Retinal pigment epithelial cell (primary cell): ENCODE data around the gene FAM174B.

Source experiments
- DNase-seq: peaks from one replicate; pipeline ENCODE4 v3.0.0-alpha.2; 2010; ENCODE audit warnings: low read depth
- H3K4me3 ChIP-seq: 2 replicates; pipeline ENCODE4 v1.5.1; 2011; ENCODE audit warnings: mild to moderate bottlenecking, low read length, control low read depth, moderate library complexity
- CTCF ChIP-seq: conservative IDR thresholded peaks from 2 replicates; pipeline ENCODE4 v1.5.1; 2011; ENCODE audit warnings: low read depth, low read length, control low read depth, inconsistent platforms

The FAM174B gene

DNA sequence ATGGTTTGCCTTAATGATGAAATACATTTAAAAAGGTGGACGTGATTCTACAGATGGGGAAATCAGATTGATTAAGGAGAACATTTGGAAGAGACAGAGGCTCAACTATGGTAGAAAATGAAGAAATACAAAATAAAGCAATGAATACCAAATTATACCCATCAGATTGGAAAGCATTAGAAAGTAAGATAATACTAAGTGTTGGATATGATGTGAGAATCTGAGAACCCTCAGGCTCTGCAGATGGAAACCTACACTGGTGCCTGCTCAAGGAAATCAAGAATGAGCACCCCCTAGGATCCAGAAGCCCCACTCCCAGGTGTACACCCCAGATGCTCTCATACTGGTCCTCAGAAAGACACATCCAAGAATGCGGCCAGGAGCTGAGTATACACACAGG, 4.6 kb downstream of the FAM174B start:
- no peak for TF ChIP-seq CTCF
- no peak overlapping the region for H3K4me3 ChIP-seq
- no peak for DNase-seq

- DNase-seq = no peak
- peak overlapping the region; percentile 13 for H3K4me3 ChIP-seq
- TF ChIP-seq CTCF = no peak
Measured at GRCh38 chr15:92650256-92650655, 5.3 kb downstream of the FAM174B start.

- no peak for TF ChIP-seq CTCF
- DNase-seq = no peak
- no peak overlapping the region for H3K4me3 ChIP-seq
Measured at GRCh38 chr15:92648190-92648875, 7.2 kb downstream of the FAM174B start.

GRCh38 chr15:92647467-92648163, 8.0 kb downstream of the FAM174B start:
- no peak overlapping the region for H3K4me3 ChIP-seq
- no peak for DNase-seq
- no peak for TF ChIP-seq CTCF

- DNase-seq = no peak
- TF ChIP-seq CTCF = no peak
- H3K4me3 ChIP-seq = no peak overlapping the region
Measured at GRCh38 chr15:92646216-92646615, 9.4 kb downstream of the FAM174B start.

DNA sequence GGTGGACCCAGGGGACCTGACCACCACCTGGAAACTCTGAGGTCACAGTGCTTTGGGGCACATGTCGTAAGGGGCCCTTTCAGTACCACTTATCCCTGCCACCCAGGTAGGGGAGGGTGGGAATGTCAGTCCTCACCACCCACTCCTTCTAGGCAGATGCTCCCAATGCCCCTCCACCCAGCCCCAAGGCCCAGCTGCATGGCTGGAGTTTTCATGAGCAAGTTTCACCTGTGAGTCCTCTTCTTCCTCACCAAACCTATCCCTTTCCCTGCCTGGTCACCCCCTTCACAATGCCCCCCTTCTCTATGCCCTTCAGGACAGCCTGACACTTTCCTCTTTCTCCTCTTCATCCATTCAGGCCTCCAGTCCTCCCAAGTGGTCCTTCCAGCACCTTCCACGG, 9.8 kb downstream of the FAM174B start:
- no peak for TF ChIP-seq CTCF
- no peak overlapping the region for H3K4me3 ChIP-seq
- no peak for DNase-seq
